NCI-H2227 treated with DMSO at 0.1 percent for 48 hours (cell line): Measurements from ENCODE around the gene TSSK3.

Experiments
- DNase-seq: peaks from one replicate; lab custom pipeline; 2025; lab: John Stamatoyannopoulos, UW

The TSSK3 gene

GRCh38 chr1:32400876-32401631 is 38.7 kb downstream of the TSSK3 start:
- DNase-seq, result peak; percentile 67

DNA sequence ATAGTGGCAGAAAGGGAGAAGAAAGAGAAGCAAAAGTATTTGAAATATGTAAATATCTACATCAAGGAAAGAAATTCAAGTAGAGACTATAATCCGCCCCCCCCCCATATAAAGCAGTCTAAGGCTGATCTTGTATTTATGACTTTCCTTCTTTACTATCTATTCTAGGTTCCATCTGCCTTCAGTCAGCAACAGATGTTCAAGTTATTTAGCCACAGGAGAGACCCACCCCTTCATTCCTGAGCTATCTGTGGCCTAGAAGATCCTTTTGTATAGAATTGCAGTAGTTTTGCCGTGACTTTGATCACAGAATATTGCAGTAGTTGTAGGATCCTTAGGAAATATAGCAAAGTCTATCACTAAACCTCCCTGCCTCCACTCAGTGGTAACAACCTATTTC is 42.6 kb downstream of the TSSK3 start:
- DNase-seq, result no peak

DNA sequence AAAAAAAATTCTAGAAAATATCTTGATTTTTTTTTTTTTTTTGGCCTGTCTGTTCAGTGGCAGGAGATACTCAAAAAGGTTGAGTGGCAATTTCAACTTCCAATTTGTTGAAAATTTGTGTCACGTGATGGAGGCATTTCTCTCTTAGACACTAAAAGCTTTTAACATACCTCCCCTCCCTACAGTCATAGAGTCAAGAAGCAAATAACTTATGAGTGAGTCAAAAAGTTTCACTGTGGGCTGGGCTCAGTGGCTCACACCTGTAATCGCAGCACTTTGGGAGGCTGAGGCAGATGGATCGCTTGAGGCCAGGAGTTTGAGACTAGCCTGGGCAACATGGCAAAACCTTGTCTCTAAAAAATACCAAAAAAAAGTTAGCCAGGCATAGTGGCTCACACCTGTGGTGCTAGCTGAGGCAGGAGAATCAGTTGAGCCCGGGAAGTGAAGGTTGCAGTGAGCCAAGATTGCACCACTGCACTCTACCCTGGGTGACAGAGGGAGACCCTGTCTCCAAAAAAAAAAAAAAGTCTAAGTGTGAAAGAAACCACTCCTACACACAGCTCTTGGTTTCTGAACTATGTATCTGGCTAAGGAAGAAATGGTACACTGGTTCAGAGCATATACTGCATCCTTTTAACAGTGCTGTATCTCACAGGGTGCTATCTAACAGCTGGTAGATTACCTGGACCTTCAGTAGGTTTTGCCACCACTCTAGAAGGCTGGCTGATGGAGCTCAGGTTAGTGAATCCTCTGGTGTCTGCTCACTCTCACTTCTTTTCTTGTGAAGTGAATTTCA is 43.5 kb downstream of the TSSK3 start:
- DNase-seq, result no peak

- no peak for DNase-seq
These were observed 44.3 kb downstream of the TSSK3 start for GRCh38 chr1:32406629-32407111.

DNA sequence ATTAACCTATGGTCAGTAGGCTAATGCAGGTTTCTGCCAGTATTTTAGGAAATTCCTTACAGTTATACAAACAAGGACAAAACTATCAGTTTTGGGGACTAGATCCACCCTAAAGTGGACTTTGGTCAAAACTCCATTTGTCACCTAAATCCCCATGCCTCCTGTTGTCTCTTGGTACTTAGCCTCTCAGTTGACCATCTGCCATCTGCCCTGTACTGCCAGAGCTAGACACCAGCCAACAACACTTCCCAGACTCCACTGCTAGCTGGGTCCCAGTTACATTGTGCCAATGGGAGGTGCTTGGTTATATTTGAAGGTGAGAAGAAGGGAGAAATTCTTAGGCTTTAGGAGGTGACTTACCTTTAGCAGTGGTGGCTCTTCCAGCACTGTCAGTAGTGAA is 48.9 kb downstream of the TSSK3 start:
- DNase-seq, result no peak

- no peak for DNase-seq
These were observed 51.3 kb downstream of the TSSK3 start for GRCh38 chr1:32413507-32414185.
